ENCODE results near the gene PVALB.

- TF ChIP-seq, protein P1, sequence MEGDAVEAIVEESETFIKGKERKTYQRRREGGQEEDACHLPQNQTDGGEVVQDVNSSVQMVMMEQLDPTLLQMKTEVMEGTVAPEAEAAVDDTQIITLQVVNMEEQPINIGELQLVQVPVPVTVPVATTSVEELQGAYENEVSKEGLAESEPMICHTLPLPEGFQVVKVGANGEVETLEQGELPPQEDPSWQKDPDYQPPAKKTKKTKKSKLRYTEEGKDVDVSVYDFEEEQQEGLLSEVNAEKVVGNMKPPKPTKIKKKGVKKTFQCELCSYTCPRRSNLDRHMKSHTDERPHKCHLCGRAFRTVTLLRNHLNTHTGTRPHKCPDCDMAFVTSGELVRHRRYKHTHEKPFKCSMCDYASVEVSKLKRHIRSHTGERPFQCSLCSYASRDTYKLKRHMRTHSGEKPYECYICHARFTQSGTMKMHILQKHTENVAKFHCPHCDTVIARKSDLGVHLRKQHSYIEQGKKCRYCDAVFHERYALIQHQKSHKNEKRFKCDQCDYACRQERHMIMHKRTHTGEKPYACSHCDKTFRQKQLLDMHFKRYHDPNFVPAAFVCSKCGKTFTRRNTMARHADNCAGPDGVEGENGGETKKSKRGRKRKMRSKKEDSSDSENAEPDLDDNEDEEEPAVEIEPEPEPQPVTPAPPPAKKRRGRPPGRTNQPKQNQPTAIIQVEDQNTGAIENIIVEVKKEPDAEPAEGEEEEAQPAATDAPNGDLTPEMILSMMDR (IDR thresholded peaks at IDR 0.05 in 2 of 3, conservative IDR thresholded peaks at IDR 0.05 in 1 of 3; ENCODE audit: borderline replicate concordance in 1 of 3, insufficient read depth in 1 of 3, low read depth in 2 of 3, low read length in 2 of 3): no peak
- TF ChIP-seq EZH2 (IDR thresholded peaks at IDR 0.05): no peak
These were observed 41.3 kb downstream of the PVALB start for GRCh38 chr22:36775586-36775963.

All from HCT116 (cell line).